AG09319 (cell line): ENCODE data around the gene EIF2S1.
"Not testable (repeated sequence)": the region's sequence is repeated elsewhere in the genome, so short reads cannot be mapped to it uniquely, and the experiment has no call there.

ENCODE experiments used
- DNase-seq: peaks from one replicate; pipeline ENCODE4 v3.0.0-alpha.2; 2010; ENCODE audit warnings: low read depth; ENCODE audit errors: extremely low read depth
- TF ChIP-seq, protein P1 (sequence below): IDR thresholded peaks from 2 replicates; pipeline ENCODE4 v1.5.1; 2011; ENCODE audit warnings: low read depth, mild to moderate bottlenecking, inconsistent platforms, low read length, moderate library complexity

Gene EIF2S1

DNA sequence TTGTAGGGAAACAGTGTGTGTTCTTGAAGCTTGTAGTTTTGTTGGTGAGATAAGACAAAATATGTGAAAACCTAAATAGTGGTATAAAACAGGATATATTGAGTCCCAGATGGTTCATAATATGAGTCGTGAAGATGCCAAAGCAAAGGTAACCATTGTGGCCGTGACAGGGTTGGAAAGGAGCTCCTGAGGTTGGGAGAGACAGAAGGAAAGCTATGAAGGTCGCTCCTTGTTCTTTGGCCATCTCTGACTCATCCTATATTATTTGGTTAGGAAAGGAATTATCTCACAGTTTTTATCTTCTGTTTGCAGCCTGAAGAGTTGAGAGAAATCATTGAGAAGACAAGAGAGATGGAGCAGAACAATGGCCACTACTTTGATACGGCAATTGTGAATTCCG is 27.7 kb upstream of the EIF2S1 start:
- DNase-seq = no peak
- TF ChIP-seq, protein P1, sequence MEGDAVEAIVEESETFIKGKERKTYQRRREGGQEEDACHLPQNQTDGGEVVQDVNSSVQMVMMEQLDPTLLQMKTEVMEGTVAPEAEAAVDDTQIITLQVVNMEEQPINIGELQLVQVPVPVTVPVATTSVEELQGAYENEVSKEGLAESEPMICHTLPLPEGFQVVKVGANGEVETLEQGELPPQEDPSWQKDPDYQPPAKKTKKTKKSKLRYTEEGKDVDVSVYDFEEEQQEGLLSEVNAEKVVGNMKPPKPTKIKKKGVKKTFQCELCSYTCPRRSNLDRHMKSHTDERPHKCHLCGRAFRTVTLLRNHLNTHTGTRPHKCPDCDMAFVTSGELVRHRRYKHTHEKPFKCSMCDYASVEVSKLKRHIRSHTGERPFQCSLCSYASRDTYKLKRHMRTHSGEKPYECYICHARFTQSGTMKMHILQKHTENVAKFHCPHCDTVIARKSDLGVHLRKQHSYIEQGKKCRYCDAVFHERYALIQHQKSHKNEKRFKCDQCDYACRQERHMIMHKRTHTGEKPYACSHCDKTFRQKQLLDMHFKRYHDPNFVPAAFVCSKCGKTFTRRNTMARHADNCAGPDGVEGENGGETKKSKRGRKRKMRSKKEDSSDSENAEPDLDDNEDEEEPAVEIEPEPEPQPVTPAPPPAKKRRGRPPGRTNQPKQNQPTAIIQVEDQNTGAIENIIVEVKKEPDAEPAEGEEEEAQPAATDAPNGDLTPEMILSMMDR = no peak

DNA sequence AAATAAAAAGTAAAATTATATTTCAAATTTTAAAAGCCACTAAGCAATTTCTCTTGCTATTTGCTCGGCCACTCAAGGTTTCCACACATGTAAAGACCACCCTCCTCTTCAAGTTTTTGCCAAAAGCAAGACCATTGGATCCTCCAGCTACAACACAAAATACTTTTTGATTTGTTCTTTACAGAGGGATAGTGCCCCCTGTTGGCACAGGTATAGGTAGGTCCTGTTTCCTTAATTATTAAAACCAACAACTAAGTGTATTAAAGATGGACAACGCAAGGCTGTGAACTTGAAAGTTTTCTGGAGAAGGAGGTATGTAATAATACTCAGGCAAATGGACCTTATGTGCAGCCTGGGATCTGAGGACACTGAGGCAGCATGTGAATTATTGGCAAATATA is 24.3 kb upstream of the EIF2S1 start:
- TF ChIP-seq, protein P1 = no peak; the same call in none of the 2 replicates
- DNase-seq = no peak

DNA sequence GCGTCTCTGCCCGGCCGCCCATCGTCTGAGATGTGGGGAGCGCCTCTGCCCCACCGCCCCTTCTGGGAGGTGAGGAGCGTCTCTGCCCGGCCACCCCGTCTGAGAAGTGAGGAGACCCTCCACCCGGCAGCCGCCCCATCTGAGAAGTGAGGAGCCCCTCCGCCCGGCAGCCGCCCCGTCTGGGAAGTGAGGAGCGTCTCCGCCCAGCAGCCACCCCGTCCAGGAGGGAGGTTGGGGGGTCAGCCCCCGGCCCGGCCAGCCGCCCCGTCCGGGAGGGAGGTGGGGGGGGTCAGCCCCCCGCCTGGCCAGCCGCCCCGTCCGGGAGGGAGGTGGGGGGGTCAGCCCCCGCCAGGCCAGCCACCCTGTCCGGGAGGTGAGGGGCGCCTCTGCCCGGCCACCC is 18.9 kb upstream of the EIF2S1 start:
- DNase-seq = not testable (repeated sequence)

DNA sequence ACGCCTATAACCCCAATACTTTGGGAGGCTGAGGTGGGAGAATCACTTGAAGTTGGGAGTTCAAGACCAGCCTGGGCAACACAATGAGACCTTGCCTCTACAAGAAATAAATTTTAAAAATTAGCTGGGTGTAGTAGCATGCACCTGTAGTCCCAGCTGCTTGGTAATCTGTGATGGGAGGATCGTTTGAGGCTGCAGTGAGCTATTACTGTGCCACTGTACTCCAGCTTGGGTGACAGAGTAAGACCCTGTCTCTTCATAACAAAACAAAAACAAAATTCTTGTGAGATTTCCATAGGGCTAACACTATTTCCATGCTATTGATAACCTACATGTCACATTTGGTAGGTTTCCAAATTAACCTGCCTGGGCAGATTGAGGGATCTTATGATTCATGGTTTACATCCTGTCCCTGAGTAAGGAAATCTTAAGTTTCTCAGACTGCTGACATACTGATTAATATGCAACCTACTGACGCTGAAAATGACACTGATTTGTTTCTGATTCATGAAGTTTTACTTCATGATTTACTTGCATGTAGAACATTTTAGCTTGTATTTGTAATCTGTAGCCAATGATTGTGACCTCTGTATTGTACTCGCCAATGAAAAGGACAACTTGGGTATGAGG is 16.4 kb upstream of the EIF2S1 start:
- no peak for DNase-seq
- TF ChIP-seq, protein P1 = no peak

DNA sequence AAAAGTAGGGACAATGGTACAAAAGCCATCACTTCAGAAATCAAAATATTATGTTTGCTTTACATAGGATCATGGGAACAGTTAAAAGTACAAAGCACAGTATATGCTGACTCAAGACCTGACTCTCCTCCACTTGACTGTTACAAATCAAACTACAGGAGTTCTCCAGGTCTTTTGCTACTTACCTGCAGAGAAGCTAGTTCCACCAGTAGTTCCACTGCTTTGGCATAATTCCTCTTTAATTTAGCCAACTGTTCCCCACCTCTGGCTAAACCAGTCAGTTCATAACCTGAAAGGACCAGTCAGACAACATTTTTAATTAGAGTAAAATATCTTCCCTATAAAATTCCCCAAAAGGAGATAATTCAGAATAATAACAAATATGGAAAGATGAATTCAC is 14.5 kb upstream of the EIF2S1 start:
- TF ChIP-seq, protein P1 = no peak
- no peak for DNase-seq

DNA sequence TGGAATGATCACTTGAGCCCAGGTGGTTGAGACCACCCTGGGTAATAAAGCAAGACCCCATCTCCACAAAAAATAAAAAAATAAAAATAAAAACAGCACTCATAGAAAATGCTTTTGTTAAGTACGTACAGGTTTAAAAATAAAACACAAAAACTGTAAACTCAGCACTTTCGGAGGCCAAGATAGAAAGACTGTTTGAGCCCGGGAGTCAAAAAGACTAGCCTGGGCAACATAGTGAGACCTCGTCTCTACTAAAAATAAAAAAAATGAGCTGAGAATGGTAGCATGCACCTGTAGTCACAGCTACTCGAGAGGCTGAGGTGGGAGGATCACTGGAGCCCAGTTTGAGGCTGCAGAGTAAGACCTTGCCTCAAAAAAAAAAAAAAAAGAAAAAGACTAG is 8.1 kb upstream of the EIF2S1 start:
- TF ChIP-seq, protein P1 = no peak

DNA sequence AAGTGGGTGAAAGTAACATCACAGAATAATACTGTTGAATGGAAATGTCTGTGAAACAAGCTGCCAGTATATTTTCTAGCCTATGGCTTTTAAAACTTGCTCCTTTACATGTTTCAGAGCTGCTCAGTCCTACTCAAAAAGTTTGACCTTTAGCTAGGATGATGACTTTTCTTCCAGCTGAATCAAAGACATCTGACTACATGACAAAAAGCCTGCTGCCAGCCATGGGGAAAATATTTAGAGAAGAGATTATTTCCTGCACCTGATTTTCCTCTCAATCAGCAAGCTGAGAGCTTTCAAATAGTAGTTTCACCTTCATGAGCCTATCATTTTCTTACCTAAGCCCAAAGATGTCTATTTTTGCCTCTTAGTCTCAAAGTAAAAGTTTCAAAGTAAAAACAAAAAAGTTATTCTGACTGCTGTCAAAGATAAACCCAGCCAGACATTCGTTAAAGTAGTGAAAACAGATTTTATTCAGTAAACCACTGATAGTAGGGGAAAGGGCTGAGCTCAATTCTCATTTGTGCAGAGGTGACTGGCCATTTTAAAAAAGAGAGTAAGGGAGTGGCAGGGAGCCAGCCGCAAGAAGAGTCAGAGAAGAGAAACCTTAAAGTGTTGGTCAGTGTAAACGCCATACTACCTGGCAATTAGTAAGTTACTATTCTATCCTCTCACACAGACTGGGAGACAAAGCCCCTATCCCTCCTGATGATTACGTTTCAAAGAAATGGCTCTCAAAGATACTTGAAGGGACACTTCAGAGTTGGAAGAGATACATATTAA is 2.8 kb upstream of the EIF2S1 start:
- DNase-seq = no peak

More for the DNA sequence above, 8.1 kb upstream of the EIF2S1 start:
- DNase-seq = no peak

More for the DNA sequence above, 2.8 kb upstream of the EIF2S1 start:
- TF ChIP-seq, protein P1 = no peak
